HepG2 (cell line): ENCODE measurements around the gene CTU2. TPM values are rescaled to one million over a fixed set of nuclear protein-coding genes. Genes with fewer than 3 reads are reported as not detected.
A peak's percentile ranks its signal among the peaks of the same experiment; 100 is the strongest.

Experiments used
- ATAC-seq: fragments of 200-7000 bp; cut with Tn5 transposase; 3 replicates; pipeline ENCODE4 v1.9.1; 2020; ENCODE audit warnings: mild to moderate bottlenecking, moderate library complexity
- BruUV-seq: library from RNA; stranded (reverse); fragments of 400-500 nt; replicated peaks from 2 replicates; lab custom pipeline; 2021; lab: Mats Ljungman, UMichigan
- CTCF ChIA-PET: fragments of 300-600 bp; formaldehyde crosslinking; extraction: SDS; loops from one replicate; lab custom pipeline; 2021; ENCODE audit warnings: low total read pairs, inconsistent platforms, low intra/inter-chr PET ratio; lab: Yijun Ruan, JAX
- POLR2A ChIA-PET: fragments of 350-600 bp; sonication (Branson Sonifier 250); formaldehyde crosslinking; loops from one replicate; lab custom pipeline; 2020; ENCODE audit warnings: antibody characterized with exemption, inconsistent platforms; lab: Yijun Ruan, JAX
- DNase-seq: peaks from one replicate; pipeline ENCODE4 v3.0.0-alpha.2; 2015; ENCODE audit warnings: low spot score
- FAIRE-seq: peaks from 3 replicates; lab custom pipeline; 2011; peaks lifted over from hg19 to GRCh38; lab: Jason Lieb, UNC
- H2AFZ ChIP-seq: one replicate; pipeline ENCODE4 v1.6.1; 2011; ENCODE audit warnings: low read length, inconsistent platforms
- H3K27ac ChIP-seq: fragments of 300-600 bp; 3 replicates; pipeline ENCODE4 v1.8.0; 2011; ENCODE audit warnings: mixed run types, mild to moderate bottlenecking, mixed read lengths, low read length, inconsistent platforms; ENCODE audit not compliant: insufficient read depth; ENCODE audit errors: extremely low read length
- H3K27me3 ChIP-seq, 2 experiments: fragments of 200-600 bp in 1 of 2; 2 replicates in 1 of 2; 3 replicates in 1 of 2; pipeline versions ENCODE4 v1.6.0 to v1.8.0; 2011; ENCODE audit warnings: low read length in 2 of 2, mild to moderate bottlenecking in 2 of 2, moderate library complexity in 2 of 2, inconsistent platforms in 1 of 2; ENCODE audit not compliant: insufficient read depth in 2 of 2, control insufficient read depth in 1 of 2
- H3K36me3 ChIP-seq, 2 experiments: fragments of 200-600 bp in 1 of 2; replicated peaks in 1 of 2; 2 replicates in 1 of 2; 3 replicates in 1 of 2; pipeline versions ENCODE4 v1.5.1 to v1.8.0; 2011; ENCODE audit warnings: low read length in 2 of 2, inconsistent platforms in 1 of 2; ENCODE audit not compliant: insufficient read depth in 2 of 2, control insufficient read depth in 1 of 2
- H3K4me1 ChIP-seq: 2 replicates; pipeline ENCODE4 v1.5.1; 2012; ENCODE audit warnings: low read length, inconsistent platforms; ENCODE audit not compliant: insufficient read depth
- H3K4me2 ChIP-seq: 2 replicates; pipeline ENCODE4 v1.6.0; 2011; ENCODE audit warnings: low read depth, low read length, inconsistent platforms
- H3K4me3 ChIP-seq, 3 experiments: fragments of 200-600 bp in 1 of 3; sonication (generic), shearing (Covaris generic) in 1 of 3; replicated peaks in 1 of 3; 2 replicates each; pipeline ENCODE4 v1.5.1; 2011 to 2016; ENCODE audit warnings: low read length in 3 of 3, inconsistent platforms in 2 of 3, low read depth in 2 of 3, mild to moderate bottlenecking in 2 of 3, control low read depth in 1 of 3, mixed read lengths in 1 of 3; ENCODE audit not compliant: insufficient read depth in 1 of 3
- H3K79me2 ChIP-seq: one replicate; pipeline ENCODE4 v1.6.1; 2011; ENCODE audit warnings: low read length, inconsistent platforms; ENCODE audit not compliant: insufficient read depth
- H3K9ac ChIP-seq: 2 replicates; pipeline ENCODE4 v1.6.0; 2011; ENCODE audit warnings: mild to moderate bottlenecking, low read depth, low read length, inconsistent platforms; ENCODE audit not compliant: insufficient read depth
- H3K9me3 ChIP-seq: 2 replicates; pipeline ENCODE4 v1.5.1; 2012; ENCODE audit warnings: mild to moderate bottlenecking, low read length
- H4K20me1 ChIP-seq: 2 replicates; pipeline ENCODE4 v1.6.0; 2011; ENCODE audit warnings: inconsistent platforms, mild to moderate bottlenecking, low read length, moderate library complexity; ENCODE audit not compliant: insufficient read depth
- HNF4A ChIP-seq: sonication (generic); formaldehyde crosslinking; IDR thresholded peaks from 2 replicates; pipeline ENCODE4 v1.4.0; 2020; ENCODE audit warnings: missing genetic modification reagents
- HNRNPH1 ChIP-seq: fragments of 200-400 bp; formaldehyde crosslinking; optimal IDR thresholded peaks from 2 replicates; pipeline ENCODE3; 2017; ENCODE audit warnings: mild to moderate bottlenecking, low read depth, low read length
- HOXA7 ChIP-seq: sonication (generic); formaldehyde crosslinking; IDR thresholded peaks from 2 replicates; pipeline ENCODE4 v1.8.1; 2022; ENCODE audit warnings: mild to moderate bottlenecking, missing genetic modification reagents, moderate library complexity
- IRX3 ChIP-seq: sonication (generic); formaldehyde crosslinking; IDR thresholded peaks from 2 replicates; pipeline ENCODE4 v1.8.1; 2023; ENCODE audit warnings: mild to moderate bottlenecking, low read depth, missing genetic modification reagents, borderline replicate concordance
- MTF2 ChIP-seq: sonication (generic); formaldehyde crosslinking; IDR thresholded peaks from 2 replicates; pipeline ENCODE4 v1.5.0; 2020; ENCODE audit warnings: missing genetic modification reagents, borderline replicate concordance
- PHF20 ChIP-seq: sonication (generic); formaldehyde crosslinking; IDR thresholded peaks from 2 replicates; pipeline ENCODE4 v1.5.0; 2020; ENCODE audit warnings: mild to moderate bottlenecking, missing genetic modification reagents
- RFX3 ChIP-seq: IDR thresholded peaks from 2 replicates; pipeline ENCODE4 v1.6.1; 2016; ENCODE audit warnings: missing biosample characterization, missing genetic modification reagents
- SIN3A ChIP-seq: IDR thresholded peaks from 2 replicates; pipeline ENCODE4 v1.6.1; 2011; ENCODE audit warnings: low read depth, mild to moderate bottlenecking, control low read depth, low read length, borderline replicate concordance
- THYN1 ChIP-seq: sonication (generic); formaldehyde crosslinking; IDR thresholded peaks from 2 replicates; pipeline ENCODE4 v1.8.1; 2023; ENCODE audit warnings: low read depth, mild to moderate bottlenecking, moderate library complexity, missing genetic modification reagents, borderline replicate concordance
- TOPORS ChIP-seq: sonication (generic); formaldehyde crosslinking; IDR thresholded peaks from 2 replicates; pipeline ENCODE4 v1.8.0; 2023; ENCODE audit warnings: mild to moderate bottlenecking, missing genetic modification reagents
- ZBTB26 ChIP-seq: IDR thresholded peaks from 2 replicates; pipeline ENCODE4 v1.6.1; 2016; ENCODE audit warnings: missing compliant biosample characterization, missing genetic modification reagents, borderline replicate concordance
- ZBTB7A ChIP-seq: sonication (generic); formaldehyde crosslinking; IDR thresholded peaks from 2 replicates; pipeline ENCODE4 v1.8.0; 2022; ENCODE audit warnings: mild to moderate bottlenecking, missing genetic modification reagents
- ZNF383 ChIP-seq: sonication (generic); formaldehyde crosslinking; IDR thresholded peaks from 2 replicates; pipeline ENCODE4 v1.4.0; 2020; ENCODE audit warnings: missing genetic modification reagents, mild to moderate bottlenecking, borderline replicate concordance
- ZNF512 ChIP-seq: sonication (generic); formaldehyde crosslinking; IDR thresholded peaks from 2 replicates; pipeline ENCODE4 v1.4.0; 2020; ENCODE audit warnings: mild to moderate bottlenecking, missing genetic modification reagents
- ZNF550 ChIP-seq: sonication (generic); formaldehyde crosslinking; IDR thresholded peaks from 2 replicates; pipeline ENCODE4 v1.4.0; 2020; ENCODE audit warnings: mild to moderate bottlenecking, missing genetic modification reagents, borderline replicate concordance
- ZNF670 ChIP-seq: sonication (generic); formaldehyde crosslinking; IDR thresholded peaks from 2 replicates; pipeline ENCODE4 v1.8.0; 2022; ENCODE audit warnings: mild to moderate bottlenecking, missing genetic modification reagents, borderline replicate concordance
- ZNF710 ChIP-seq: sonication (generic); formaldehyde crosslinking; IDR thresholded peaks from 2 replicates; pipeline ENCODE4 v1.5.0; 2020; ENCODE audit warnings: mild to moderate bottlenecking, missing genetic modification reagents, borderline replicate concordance
- WGBS: methylation state at CpG from one replicate; pipeline ENCODE4 v1.1.6; 2017; ENCODE audit warnings: low lambda C conversion rate; 5-methylcytosine and 5-hydroxymethylcytosine counted together
- in situ Hi-C: cut with HindIII; loops from 2 replicates; pipeline ENCODE4 v1.10.0; 2017; ENCODE audit warnings: low pct_unique_long_range_greater_than_20kb; ENCODE audit not compliant: extremely low pct_ligation_motif_present
- intact Hi-C: fragments of 100-400 bp; cut with micrococcal nuclease; formaldehyde crosslinking; loops from one replicate; pipeline ENCODE4 v1.10.0; 2022; ENCODE audit not compliant: unreplicated experiment
- polyA plus RNA-seq, 8 experiments: library from polyadenylated mRNA; depleted of rRNA in 3 of 8; stranded (reverse) in 7 of 8; unstranded in 1 of 8; fragments of >200 nt; fragmentation: Illumina TruSeq in 4 of 8; extraction: Trizol in 4 of 8; gene quantifications; 2 replicates each; pipeline versions ENCODE4 v1.2.1 to v1.2.3, GENCODE V29; 2011 to 2016; ENCODE audit warnings: low read depth in 4 of 8, missing spikeins in 1 of 8, mixed read lengths in 1 of 8; ENCODE audit not compliant: insufficient read depth in 1 of 8
- total RNA-seq, 5 experiments: library from RNA; depleted of rRNA; stranded (reverse); fragments of >200 nt; fragmentation: Illumina TruSeq; extraction: Trizol; gene quantifications; 2 replicates each; pipeline ENCODE4 v1.2.3, GENCODE V29; 2016; ENCODE audit warnings: low read depth in 1 of 5

CTU2 gene
- total and polyA plus RNA-seq, 2 of the 13 experiments (the other 11 are each of a cell fraction or from before 2014, with no cell fraction given), result 13.3 to 21.9 TPM

GRCh38 chr16:88686439-88687253 is 19.7 kb upstream of the CTU2 start, which contains the start of gene SNAI3 (continued):
- TF ChIP-seq HNRNPH1 (no peak), ZNF512 (CRISPR knock-in tag) (no peak), ZNF550 (CRISPR knock-in tag) (no peak), ZNF670 (CRISPR knock-in tag) (peak; percentile 89), RFX3 (CRISPR knock-in tag) (no peak)

GRCh38 chr16:88687254-88687576 is 19.1 kb upstream of the CTU2 start:
- peak overlapping the region; percentile 91 for H3K4me2 ChIP-seq
- H3K9me3 ChIP-seq, result no peaks in the 10 kb centered on the region
- no peak overlapping the region for H3K9ac ChIP-seq
- DNase-seq (no peak), ATAC-seq (peak; percentile 27), FAIRE-seq (no peak)
- peak overlapping the region in 1 of 3 experiments; percentile 76; a peak in 1 of 6 replicates for H3K4me3 ChIP-seq
- no peaks in the 10 kb centered on the region for H3K79me2 ChIP-seq
- intact Hi-C loops (no loop called here), in situ Hi-C loops (no loop called here)
- peaks cover 26 to 81% of the 10 kb centered on the region in 2 experiments for H3K27me3 ChIP-seq
- H2AFZ ChIP-seq, result no peak overlapping the region
- H3K27ac ChIP-seq, result no peak overlapping the region
- no TSS peak for BruUV-seq
- peaks cover 3% of the 10 kb centered on the region; the same call in 1 of the 2 replicates for H4K20me1 ChIP-seq
- ChIA-PET POLR2A (interaction anchor here (1.0 to 2.6 kb wide), 6 partner anchors 13 to 27 kb away, joined by 3 to 11 read pairs (median 3); partner anchors contain the start of gene MVD), CTCF (no interaction called here)
- peaks cover 43% of the 10 kb centered on the region for H3K4me1 ChIP-seq
- H3K36me3 ChIP-seq, result no peaks in the 10 kb centered on the region
- WGBS, result 0% methylated on average over 6 of the region's 10 CpGs
- TF ChIP-seq PHF20 (CRISPR knock-in tag), result 0 out of 2 replicates have a peak, but pooled peaks have one; percentile 47
- TF ChIP-seq HOXA7 (CRISPR knock-in tag), result no peak
- no peak for TF ChIP-seq ZNF383 (CRISPR knock-in tag)
- TF ChIP-seq ZNF710 (CRISPR knock-in tag), result 0 out of 2 replicates have a peak, but pooled peaks have one; percentile 34
- no peak for TF ChIP-seq THYN1 (CRISPR knock-in tag)
- TF ChIP-seq ZBTB7A (CRISPR knock-in tag), result 0 out of 2 replicates have a peak, but pooled peaks have one; percentile 52
- TF ChIP-seq ZBTB26 (CRISPR knock-in tag), result no peak
- no peak for TF ChIP-seq IRX3 (CRISPR knock-in tag)
- no peak; the same call in 1 of the 2 replicates for TF ChIP-seq MTF2 (CRISPR knock-in tag)
- TF ChIP-seq TOPORS, result no peak
- peak; percentile 53 for TF ChIP-seq HNF4A (CRISPR knock-in tag)
- peak; percentile 59; the same call in 1 of the 2 replicates for TF ChIP-seq SIN3A
